Heart right ventricle (tissue), 16 donors: ENCODE data around the gene PICK1. TPM values are rescaled to one million over a fixed set of nuclear protein-coding genes. Genes with fewer than 3 reads are reported as not detected.

Source experiments
- ATAC-seq, 8 donors: fragments of 200-7000 bp; cut with Tn5 transposase; one replicate each; pipeline ENCODE4 v1.9.1; 2020; ENCODE audit warnings: mild to moderate bottlenecking in 8 of 8, moderate library complexity in 8 of 8, moderate number of reproducible peaks in 1 of 8
- DNase-seq, 2 donors: peaks; one replicate each; pipeline ENCODE4 v3.0.0-alpha.2; 2020
- H3K27ac ChIP-seq, 10 donors: fragments of 200-600 bp; sonication (generic) in 2 of 10; one replicate each; pipeline versions ENCODE4 v1.5.0 to v1.8.0; 2020 to 2022; ENCODE audit warnings: mild to moderate bottlenecking in 3 of 10
- H3K27me3 ChIP-seq, 7 donors: fragments of 200-600 bp; one replicate each; pipeline ENCODE4 v1.8.0; 2021 to 2022; ENCODE audit warnings: mild to moderate bottlenecking in 2 of 7
- H3K36me3 ChIP-seq, 9 donors: fragments of 200-600 bp; sonication (generic) in 1 of 9; one replicate each; pipeline versions ENCODE4 v1.5.0 to v1.8.0; 2020 to 2022; ENCODE audit warnings: mild to moderate bottlenecking in 2 of 9
- H3K4me1 ChIP-seq, 9 donors: fragments of 200-600 bp; sonication (generic) in 1 of 9; one replicate each; pipeline versions ENCODE4 v1.5.0 to v1.8.0; 2020 to 2022; ENCODE audit warnings: mild to moderate bottlenecking in 4 of 9
- H3K4me3 ChIP-seq, 10 donors: fragments of 200-600 bp; sonication (generic) in 2 of 10; one replicate each; pipeline versions ENCODE4 v1.5.0 to v1.8.0; 2020 to 2022; ENCODE audit warnings: mild to moderate bottlenecking in 7 of 10, moderate library complexity in 2 of 10
- H3K9me3 ChIP-seq, 11 donors: fragments of 200-600 bp in 10 of 11; sonication (generic) in 2 of 11; one replicate each; pipeline versions ENCODE4 v1.5.0 to v1.8.0; 2013 to 2022; ENCODE audit warnings: mild to moderate bottlenecking in 2 of 11, control low read depth in 1 of 11, moderate library complexity in 1 of 11
- WGBS, 2 donors: extraction: QIAGEN DNeasy Blood & Tissue Kit; methylation state at CpG; one replicate each; pipeline ENCODE4 v1.1.7; 2013; ENCODE audit warnings: inconsistent platforms in 1 of 2; 5-methylcytosine and 5-hydroxymethylcytosine counted together
- intact Hi-C, 10 donors: fragments of 100-400 bp; cut with DNase I; formaldehyde crosslinking; loops; one replicate each; pipeline versions ENCODE4 v1.11.1 to v1.14.2; 2022
- polyA plus RNA-seq, 2 donors: library from polyadenylated mRNA; stranded (reverse); fragments of 200-250 nt; gene quantifications; one replicate each; pipeline ENCODE4 v1.2.3, GENCODE V29; 2013
- total RNA-seq, 10 donors: library from RNA; stranded (reverse); fragmentation: NEBNext Ultra II Directional in 3 of 10; extraction: Animal tissue kit (Norgen Biotek cat#: 25700) in 3 of 10; gene quantifications; one replicate each; pipeline versions ENCODE4 v1.2.1 to v1.2.4, GENCODE V29; 2021 to 2023
- TF ChIP-seq, protein P1 (sequence below), 9 donors: fragments of 200-600 bp; sonication (generic) in 2 of 9; IDR thresholded peaks; one replicate each; pipeline versions ENCODE4 v1.5.0 to v1.8.0; 2021 to 2022; ENCODE audit warnings: antibody characterized with exemption in 9 of 9, mild to moderate bottlenecking in 5 of 9, moderate library complexity in 1 of 9
- donor health status: Arrhythmogenic right ventricular cardiomyopathy.
- donor health status: ischemic (EF 13 %, LVEDD 7.1; RV severe dilation, severe dysfunction).
- donor health status: healthy with polysubstance abuse.
- donor health status: DM: no; HTN: yes; CAD: no.
- donor health status: DM: no; HTN: no; CAD: no.
- donor health status: ischemic (EF 25% LVEDD 6.9; RV normal size, moderate dysfunction).
- donor health status: ischemic (EF 25% LVEDD 5.7; RV mildly dilated, moderate dysfunction).
- donor health status: healthy.
- donor health status: DM: yes; HTN: yes; CAD: no.
- donor health status: Ischemic cardiomyopathy.
- donor health status: ischemic (EF 35%, LVEDD 5.7; RV mildly dilated, moderate dysfunction).
- donor health status: nonischemic (EF 11% LVEDD 7.7; RV severe dilation, severe dysfunction).
- donor health status: DM: yes; HTN: yes; CAD: no.
- donor health status: PGD.
- donor health status: ischemic (EF 29% LVEDD 5.4; RV normal size, mild dysfunction).
- donor health status: nonischemic (EF 23%, LVEDD 6.1; RV moderate dilation, normal function).

PICK1 gene
- total and polyA plus RNA-seq, 12 donors = 17.4 to 32.9 (median 23.2) TPM

DNA sequence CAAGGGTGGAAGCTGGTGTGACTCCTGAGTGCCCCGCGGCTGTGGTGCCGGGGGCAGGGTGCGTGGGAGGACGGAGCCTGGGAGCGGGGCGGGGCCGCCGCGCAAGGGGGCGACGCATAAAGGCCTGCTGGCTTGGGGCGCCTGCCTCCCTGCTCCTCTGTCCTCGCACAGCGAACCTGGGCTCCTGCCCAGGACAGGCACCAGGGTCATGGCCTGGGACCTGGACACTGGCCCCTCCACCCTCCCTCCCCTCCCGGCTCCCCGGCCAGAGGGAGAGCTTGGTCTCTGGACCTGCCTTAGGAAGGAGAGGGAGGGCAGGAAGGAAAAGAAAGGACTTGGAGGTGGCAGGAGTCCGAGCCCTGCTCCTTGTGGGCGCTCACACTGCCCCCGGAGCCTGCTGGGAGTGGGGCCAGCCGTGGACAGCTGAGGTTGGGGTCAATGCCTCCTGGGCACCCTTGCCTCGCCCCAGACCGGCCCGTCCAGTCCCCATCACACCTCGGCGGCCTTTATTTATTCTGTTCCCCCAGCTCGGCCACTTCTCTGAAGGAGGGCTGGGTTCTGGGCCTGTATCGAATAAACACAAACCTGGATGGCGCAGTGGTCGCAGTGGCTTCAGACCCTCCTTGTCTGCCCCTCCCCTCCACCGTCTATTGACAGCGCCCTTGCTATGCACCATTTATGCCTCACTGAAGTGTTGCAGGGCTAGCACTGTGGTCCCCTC, 18.1 kb downstream of the PICK1 start:
- Histone ChIP-seq H3K27me3 (peaks cover 0 to 1% (median 0%) of the 10 kb centered on the region in 7 donors), H3K4me3 (no peak overlapping the region), H3K4me1 (peaks cover 2 to 12% (median 5%) of the 10 kb centered on the region in 9 donors), H3K9me3 (no peaks in the 10 kb centered on the region), H3K36me3 (peaks cover 0 to 52% (median 6%) of the 10 kb centered on the region in 9 donors), H3K27ac (no peak overlapping the region)
- TF ChIP-seq, protein P1, sequence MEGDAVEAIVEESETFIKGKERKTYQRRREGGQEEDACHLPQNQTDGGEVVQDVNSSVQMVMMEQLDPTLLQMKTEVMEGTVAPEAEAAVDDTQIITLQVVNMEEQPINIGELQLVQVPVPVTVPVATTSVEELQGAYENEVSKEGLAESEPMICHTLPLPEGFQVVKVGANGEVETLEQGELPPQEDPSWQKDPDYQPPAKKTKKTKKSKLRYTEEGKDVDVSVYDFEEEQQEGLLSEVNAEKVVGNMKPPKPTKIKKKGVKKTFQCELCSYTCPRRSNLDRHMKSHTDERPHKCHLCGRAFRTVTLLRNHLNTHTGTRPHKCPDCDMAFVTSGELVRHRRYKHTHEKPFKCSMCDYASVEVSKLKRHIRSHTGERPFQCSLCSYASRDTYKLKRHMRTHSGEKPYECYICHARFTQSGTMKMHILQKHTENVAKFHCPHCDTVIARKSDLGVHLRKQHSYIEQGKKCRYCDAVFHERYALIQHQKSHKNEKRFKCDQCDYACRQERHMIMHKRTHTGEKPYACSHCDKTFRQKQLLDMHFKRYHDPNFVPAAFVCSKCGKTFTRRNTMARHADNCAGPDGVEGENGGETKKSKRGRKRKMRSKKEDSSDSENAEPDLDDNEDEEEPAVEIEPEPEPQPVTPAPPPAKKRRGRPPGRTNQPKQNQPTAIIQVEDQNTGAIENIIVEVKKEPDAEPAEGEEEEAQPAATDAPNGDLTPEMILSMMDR (IDR thresholded peaks at IDR 0.05) = no peak
- WGBS, 2 donors = 93 to 95% methylated on average over 29 to 32 of the region's 32 CpGs
- no peak for DNase-seq
- ATAC-seq = no peak
- intact Hi-C loops = no loop called here

DNA sequence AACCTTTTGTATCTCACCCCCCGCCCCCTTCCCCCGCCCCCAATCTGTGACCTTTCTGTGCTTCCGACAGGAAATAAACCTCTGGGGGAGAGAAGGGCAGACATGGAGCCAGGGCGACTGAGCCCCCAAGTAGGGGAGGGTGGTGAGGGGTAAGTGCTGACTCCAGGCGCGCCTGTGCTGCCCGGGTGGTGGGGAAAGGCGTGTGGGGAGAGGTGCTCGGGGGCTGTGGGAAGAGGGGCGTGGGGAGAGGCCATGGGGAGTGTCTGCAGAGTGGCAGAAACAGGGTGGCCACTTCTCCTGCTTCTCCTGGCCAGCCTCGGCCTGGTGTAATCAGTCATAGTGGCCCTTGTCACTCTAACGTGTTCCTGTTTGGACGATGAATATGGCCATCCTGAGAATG, 18.8 kb downstream of the PICK1 start:
- Histone ChIP-seq H3K27me3 (peaks cover 0 to 8% (median 0%) of the 10 kb centered on the region in 7 donors), H3K4me1 (peaks cover under 1 to 9% (median 5%) of the 10 kb centered on the region in 9 donors), H3K27ac (no peak overlapping the region), H3K36me3 (peaks cover 0 to 47% (median 6%) of the 10 kb centered on the region in 9 donors), H3K9me3 (no peaks in the 10 kb centered on the region), H3K4me3 (no peak overlapping the region)
- no peak for ATAC-seq
- 89% methylated on average over 13 of the region's 13 CpGs for WGBS, 2 donors
- intact Hi-C loops = no loop called here
- TF ChIP-seq, protein P1 (IDR thresholded peaks at IDR 0.05) = no peak
- no peak for DNase-seq

DNA sequence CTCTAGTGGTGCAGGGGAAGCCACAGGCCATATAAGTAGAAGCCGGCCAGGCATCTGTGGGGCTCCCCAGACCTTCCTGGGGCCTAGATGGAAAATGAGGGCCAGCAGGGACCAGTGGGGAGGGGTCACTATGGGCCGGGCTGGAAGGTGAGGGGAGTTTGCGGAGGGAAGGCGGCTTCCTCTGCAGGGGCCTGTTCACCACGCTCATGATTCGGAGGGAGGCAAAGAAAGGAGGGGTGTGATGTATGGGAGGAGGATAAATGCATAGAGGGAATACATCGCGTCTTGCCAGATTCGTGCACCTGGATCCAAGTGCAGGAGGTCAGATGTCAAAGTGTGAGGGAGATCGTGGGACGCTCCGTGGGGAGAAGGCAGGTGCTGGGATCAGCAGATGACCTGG, 19.9 kb downstream of the PICK1 start:
- 85 to 86% methylated on average over 12 of the region's 12 CpGs for WGBS, 2 donors
- no peaks in the 10 kb centered on the region for H3K9me3 ChIP-seq
- DNase-seq (no peak), ATAC-seq (no peak)
- H3K27me3 ChIP-seq = peaks cover 0 to 20% (median 7%) of the 10 kb centered on the region in 7 donors
- H3K36me3 ChIP-seq = peaks cover 0 to 36% (median 6%) of the 10 kb centered on the region in 9 donors
- H3K4me3 ChIP-seq = no peak overlapping the region
- H3K4me1 ChIP-seq = peaks cover 6 to 15% (median 14%) of the 10 kb centered on the region in 9 donors
- TF ChIP-seq, protein P1 (IDR thresholded peaks at IDR 0.05) = no peak
- intact Hi-C loops = no loop called here
- no peak overlapping the region for H3K27ac ChIP-seq

DNA sequence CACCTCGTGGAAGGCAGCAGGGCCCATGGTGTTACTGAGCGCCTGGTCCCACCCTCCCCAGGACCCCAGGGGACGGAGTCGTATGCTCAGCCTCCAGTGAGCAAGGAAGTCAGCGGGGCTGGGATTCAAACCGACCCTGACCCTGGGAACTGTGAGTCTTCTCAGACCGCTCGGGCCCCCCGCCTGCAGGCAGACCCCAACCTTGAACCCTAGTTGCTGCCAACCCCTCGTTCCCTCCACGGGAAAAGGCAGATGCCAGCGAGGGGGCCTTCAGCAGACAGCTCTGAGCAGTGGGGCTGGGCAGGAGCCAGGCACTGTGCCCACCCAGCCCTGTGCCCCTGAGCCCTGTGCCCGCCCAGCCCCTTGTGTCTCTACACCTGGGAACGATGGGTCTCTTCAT, 20.4 kb downstream of the PICK1 start:
- peaks cover 0 to 31% (median 6%) of the 10 kb centered on the region in 9 donors for H3K36me3 ChIP-seq
- no peak for ATAC-seq
- H3K9me3 ChIP-seq = no peaks in the 10 kb centered on the region
- WGBS, 2 donors = 77 to 81% methylated on average over 14 of the region's 14 CpGs
- intact Hi-C loops = no loop called here
- H3K27me3 ChIP-seq = peaks cover 0 to 25% (median 12%) of the 10 kb centered on the region in 7 donors
- no peak overlapping the region for H3K27ac ChIP-seq
- DNase-seq = no peak
- TF ChIP-seq, protein P1 (IDR thresholded peaks at IDR 0.05) = no peak
- H3K4me3 ChIP-seq = no peak overlapping the region
- H3K4me1 ChIP-seq = peaks cover 10 to 20% (median 18%) of the 10 kb centered on the region in 9 donors
